Heart right ventricle (tissue), 16 donors: Measurements from ENCODE around the gene PLEKHA1. TPM values are rescaled to one million over a fixed set of nuclear protein-coding genes. Genes with fewer than 3 reads are reported as not detected.
A peak's percentile ranks its signal among the peaks of the same experiment; 100 is the strongest.

ENCODE experiments used
- ATAC-seq, 8 donors: fragments of 200-7000 bp; cut with Tn5 transposase; one replicate each; pipeline ENCODE4 v1.9.1; 2020; ENCODE audit warnings: mild to moderate bottlenecking in 8 of 8, moderate library complexity in 8 of 8, moderate number of reproducible peaks in 1 of 8
- DNase-seq, 2 donors: peaks; one replicate each; pipeline ENCODE4 v3.0.0-alpha.2; 2020
- H3K27ac ChIP-seq, 10 donors: fragments of 200-600 bp; sonication (generic) in 2 of 10; one replicate each; pipeline versions ENCODE4 v1.5.0 to v1.8.0; 2020 to 2022; ENCODE audit warnings: mild to moderate bottlenecking in 3 of 10
- H3K27me3 ChIP-seq, 7 donors: fragments of 200-600 bp; one replicate each; pipeline ENCODE4 v1.8.0; 2021 to 2022; ENCODE audit warnings: mild to moderate bottlenecking in 2 of 7
- H3K36me3 ChIP-seq, 9 donors: fragments of 200-600 bp; sonication (generic) in 1 of 9; one replicate each; pipeline versions ENCODE4 v1.5.0 to v1.8.0; 2020 to 2022; ENCODE audit warnings: mild to moderate bottlenecking in 2 of 9
- H3K4me1 ChIP-seq, 9 donors: fragments of 200-600 bp; sonication (generic) in 1 of 9; one replicate each; pipeline versions ENCODE4 v1.5.0 to v1.8.0; 2020 to 2022; ENCODE audit warnings: mild to moderate bottlenecking in 4 of 9
- H3K4me3 ChIP-seq, 10 donors: fragments of 200-600 bp; sonication (generic) in 2 of 10; one replicate each; pipeline versions ENCODE4 v1.5.0 to v1.8.0; 2020 to 2022; ENCODE audit warnings: mild to moderate bottlenecking in 7 of 10, moderate library complexity in 2 of 10
- H3K9me3 ChIP-seq, 11 donors: fragments of 200-600 bp in 10 of 11; sonication (generic) in 2 of 11; one replicate each; pipeline versions ENCODE4 v1.5.0 to v1.8.0; 2013 to 2022; ENCODE audit warnings: mild to moderate bottlenecking in 2 of 11, control low read depth in 1 of 11, moderate library complexity in 1 of 11
- WGBS, 2 donors: extraction: QIAGEN DNeasy Blood & Tissue Kit; methylation state at CpG; one replicate each; pipeline ENCODE4 v1.1.7; 2013; ENCODE audit warnings: inconsistent platforms in 1 of 2; 5-methylcytosine and 5-hydroxymethylcytosine counted together
- intact Hi-C, 10 donors: fragments of 100-400 bp; cut with DNase I; formaldehyde crosslinking; loops; one replicate each; pipeline versions ENCODE4 v1.11.1 to v1.14.2; 2022
- polyA plus RNA-seq, 2 donors: library from polyadenylated mRNA; stranded (reverse); fragments of 200-250 nt; gene quantifications; one replicate each; pipeline ENCODE4 v1.2.3, GENCODE V29; 2013
- total RNA-seq, 10 donors: library from RNA; stranded (reverse); fragmentation: NEBNext Ultra II Directional in 3 of 10; extraction: Animal tissue kit (Norgen Biotek cat#: 25700) in 3 of 10; gene quantifications; one replicate each; pipeline versions ENCODE4 v1.2.1 to v1.2.4, GENCODE V29; 2021 to 2023
- TF ChIP-seq, protein P1 (sequence below), 9 donors: fragments of 200-600 bp; sonication (generic) in 2 of 9; IDR thresholded peaks; one replicate each; pipeline versions ENCODE4 v1.5.0 to v1.8.0; 2021 to 2022; ENCODE audit warnings: antibody characterized with exemption in 9 of 9, mild to moderate bottlenecking in 5 of 9, moderate library complexity in 1 of 9
- donor health status: Arrhythmogenic right ventricular cardiomyopathy.
- donor health status: ischemic (EF 13 %, LVEDD 7.1; RV severe dilation, severe dysfunction).
- donor health status: healthy with polysubstance abuse.
- donor health status: DM: no; HTN: yes; CAD: no.
- donor health status: DM: no; HTN: no; CAD: no.
- donor health status: ischemic (EF 25% LVEDD 6.9; RV normal size, moderate dysfunction).
- donor health status: ischemic (EF 25% LVEDD 5.7; RV mildly dilated, moderate dysfunction).
- donor health status: healthy.
- donor health status: DM: yes; HTN: yes; CAD: no.
- donor health status: Ischemic cardiomyopathy.
- donor health status: ischemic (EF 35%, LVEDD 5.7; RV mildly dilated, moderate dysfunction).
- donor health status: nonischemic (EF 11% LVEDD 7.7; RV severe dilation, severe dysfunction).
- donor health status: DM: yes; HTN: yes; CAD: no.
- donor health status: PGD.
- donor health status: ischemic (EF 29% LVEDD 5.4; RV normal size, mild dysfunction).
- donor health status: nonischemic (EF 23%, LVEDD 6.1; RV moderate dilation, normal function).

PLEKHA1 gene
- total and polyA plus RNA-seq, 12 donors: 16.7 to 72.9 (median 49.4) TPM

DNA sequence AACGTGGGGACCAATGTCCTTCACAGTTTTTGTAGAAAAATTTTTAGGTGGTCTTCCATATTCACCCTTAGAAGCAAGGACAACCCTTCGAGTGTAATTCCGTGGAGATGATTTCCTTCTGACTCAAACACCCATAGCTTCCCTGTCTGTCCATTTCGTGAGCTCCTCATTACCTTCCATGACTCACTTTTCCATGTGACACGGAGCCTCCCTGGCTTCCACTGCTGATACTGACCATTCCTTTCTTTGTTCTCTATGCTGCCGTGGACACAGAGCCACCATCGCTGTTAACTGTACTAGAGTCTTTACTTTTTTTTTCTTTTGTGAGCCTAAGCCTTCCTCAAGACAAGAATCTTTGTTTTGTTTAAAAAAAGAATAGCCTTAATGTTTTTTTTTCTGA lies 67.5 kb downstream of the PLEKHA1 start:
- Histone ChIP-seq H3K4me3 (no peak overlapping the region), H3K27me3 (no peaks in the 10 kb centered on the region), H3K36me3 (no peaks in the 10 kb centered on the region), H3K27ac (no peak overlapping the region), H3K4me1 (peaks cover 0 to 12% (median 4%) of the 10 kb centered on the region in 9 donors), H3K9me3 (peaks cover 0 to 15% (median 5%) of the 10 kb centered on the region in 11 donors)
- ATAC-seq (no peak), DNase-seq (no peak)
- TF ChIP-seq, protein P1, sequence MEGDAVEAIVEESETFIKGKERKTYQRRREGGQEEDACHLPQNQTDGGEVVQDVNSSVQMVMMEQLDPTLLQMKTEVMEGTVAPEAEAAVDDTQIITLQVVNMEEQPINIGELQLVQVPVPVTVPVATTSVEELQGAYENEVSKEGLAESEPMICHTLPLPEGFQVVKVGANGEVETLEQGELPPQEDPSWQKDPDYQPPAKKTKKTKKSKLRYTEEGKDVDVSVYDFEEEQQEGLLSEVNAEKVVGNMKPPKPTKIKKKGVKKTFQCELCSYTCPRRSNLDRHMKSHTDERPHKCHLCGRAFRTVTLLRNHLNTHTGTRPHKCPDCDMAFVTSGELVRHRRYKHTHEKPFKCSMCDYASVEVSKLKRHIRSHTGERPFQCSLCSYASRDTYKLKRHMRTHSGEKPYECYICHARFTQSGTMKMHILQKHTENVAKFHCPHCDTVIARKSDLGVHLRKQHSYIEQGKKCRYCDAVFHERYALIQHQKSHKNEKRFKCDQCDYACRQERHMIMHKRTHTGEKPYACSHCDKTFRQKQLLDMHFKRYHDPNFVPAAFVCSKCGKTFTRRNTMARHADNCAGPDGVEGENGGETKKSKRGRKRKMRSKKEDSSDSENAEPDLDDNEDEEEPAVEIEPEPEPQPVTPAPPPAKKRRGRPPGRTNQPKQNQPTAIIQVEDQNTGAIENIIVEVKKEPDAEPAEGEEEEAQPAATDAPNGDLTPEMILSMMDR (IDR thresholded peaks at IDR 0.05): no peak
- intact Hi-C loops: loop anchor here in 1 of 10 donors (5.0 kb wide), 1 partner anchor 110 kb away; no protein-coding TSS in a partner anchor
- 80 to 85% methylated on average over 7 of the region's 7 CpGs for WGBS, 2 donors

DNA sequence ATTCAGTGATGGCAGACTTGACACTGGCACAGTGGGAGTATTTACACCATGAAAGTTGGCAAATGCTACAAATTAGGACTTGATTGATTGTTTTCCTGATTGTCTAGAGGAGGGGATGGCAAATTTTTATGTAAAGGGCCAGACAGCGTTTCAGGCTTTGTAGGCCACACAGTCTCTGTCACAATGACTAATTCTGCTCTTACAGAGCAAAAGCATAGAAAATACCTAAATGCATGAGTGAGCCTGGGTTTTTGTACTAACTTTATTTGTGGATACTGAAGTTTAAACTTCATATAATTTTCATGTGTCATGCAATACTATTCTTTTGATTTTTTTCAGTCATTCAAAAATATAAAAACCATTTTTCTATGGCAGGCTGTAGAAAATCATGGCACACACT lies 71.0 kb downstream of the PLEKHA1 start:
- Histone ChIP-seq H3K36me3 (no peaks in the 10 kb centered on the region), H3K27ac (peak overlapping the region in 1 of 10 donors; percentile 12), H3K4me3 (no peak overlapping the region), H3K27me3 (peaks cover 0 to 6% (median 0%) of the 10 kb centered on the region in 7 donors), H3K9me3 (peaks cover 0 to under 1% (median 0%) of the 10 kb centered on the region in 11 donors), H3K4me1 (peaks cover 0 to 30% (median 16%) of the 10 kb centered on the region in 9 donors)
- no peak for ATAC-seq
- intact Hi-C loops: no loop called here
- no peak for DNase-seq
- TF ChIP-seq, protein P1 (IDR thresholded peaks at IDR 0.05): no peak
- 96% methylated on average over 1 of the region's 1 CpG for WGBS, 2 donors

DNA sequence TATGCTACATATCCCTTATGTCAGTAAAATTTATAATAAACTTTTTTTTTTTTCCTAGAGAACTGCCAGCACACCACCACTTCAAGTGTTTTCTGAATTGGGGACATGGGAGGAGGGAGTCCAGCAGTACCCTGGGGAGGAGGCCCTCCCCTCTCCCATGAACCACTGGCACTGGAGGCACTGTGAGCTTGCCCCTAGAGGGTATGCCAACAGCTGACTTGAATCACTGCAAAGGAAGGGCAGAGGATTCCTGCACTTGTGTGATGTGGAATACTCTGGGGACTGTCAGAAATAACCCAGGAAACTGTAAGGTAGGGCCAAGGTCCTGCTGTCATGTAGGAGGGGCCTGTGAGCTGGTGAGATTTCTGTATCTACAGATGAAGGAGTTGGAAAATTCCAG lies 71.4 kb downstream of the PLEKHA1 start:
- ATAC-seq: peak; percentile 32 to 84 (median 70)
- H3K4me1 ChIP-seq: peaks cover 0 to 34% (median 16%) of the 10 kb centered on the region in 9 donors
- H3K27ac ChIP-seq: peak overlapping the region in 2 of 10 donors; percentile 12 to 32

DNA sequence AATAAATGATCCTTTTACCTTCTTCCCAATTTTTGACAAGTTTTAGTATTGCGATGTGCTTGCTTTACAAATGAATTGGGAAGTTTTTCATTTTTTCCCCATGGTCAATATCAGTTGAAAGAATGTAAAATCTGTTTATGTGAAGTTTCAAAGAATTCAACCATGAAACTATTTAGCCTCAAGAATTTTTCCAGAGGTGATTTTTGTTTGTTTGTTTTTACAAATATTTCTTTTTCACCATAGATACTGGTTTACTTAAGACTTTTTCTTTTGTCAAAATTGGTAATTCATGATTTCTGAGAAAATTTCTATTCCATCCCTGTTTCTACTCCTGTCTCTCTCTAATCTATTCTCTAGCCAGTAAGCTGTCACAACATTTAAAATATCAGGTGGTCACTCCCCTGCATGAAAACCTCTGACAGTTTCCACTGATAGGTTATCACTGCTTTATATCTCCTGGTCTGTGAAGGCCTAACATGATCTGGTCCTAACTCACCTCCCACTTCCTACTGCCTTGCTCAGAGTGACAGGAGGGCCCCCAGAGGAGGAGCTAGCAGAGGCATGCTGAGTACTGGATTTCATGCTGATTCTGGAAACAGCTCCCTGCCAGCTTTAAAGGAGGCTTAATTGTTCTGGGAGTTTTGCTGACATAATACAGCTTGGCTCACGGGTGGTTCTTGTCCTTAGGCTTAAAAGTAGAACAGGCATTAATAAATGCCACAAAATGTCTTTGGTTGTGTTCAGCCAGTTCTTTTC lies 72.3 kb downstream of the PLEKHA1 start:
- peak; percentile 47 to 85 (median 75) for ATAC-seq
- Histone ChIP-seq H3K4me3 (no peak overlapping the region), H3K4me1 (peaks cover 0 to 38% (median 16%) of the 10 kb centered on the region in 9 donors), H3K27me3 (peaks cover 0 to 6% (median 0%) of the 10 kb centered on the region in 7 donors), H3K27ac (peak overlapping the region in 5 of 10 donors; percentile 18 to 44 (median 39)), H3K9me3 (no peaks in the 10 kb centered on the region), H3K36me3 (no peaks in the 10 kb centered on the region)
- WGBS, 2 donors: 53 to 57% methylated on average over 2 of the region's 2 CpGs
- TF ChIP-seq, protein P1 (IDR thresholded peaks at IDR 0.05): no peak
- intact Hi-C loops: no loop called here
- DNase-seq: no peak

More for the DNA sequence above, 71.4 kb downstream of the PLEKHA1 start:
- Histone ChIP-seq H3K9me3 (no peaks in the 10 kb centered on the region), H3K4me3 (no peak overlapping the region), H3K36me3 (no peaks in the 10 kb centered on the region), H3K27me3 (peaks cover 0 to 6% (median 0%) of the 10 kb centered on the region in 7 donors)
- no peak for DNase-seq
- TF ChIP-seq, protein P1 (IDR thresholded peaks at IDR 0.05): no peak
- intact Hi-C loops: no loop called here
